Ovary (tissue), 9 donors: ENCODE measurements around the gene ROPN1L. TPM values are rescaled to one million over a fixed set of nuclear protein-coding genes. Genes with fewer than 3 reads are reported as not detected.
A peak's percentile ranks its signal among the peaks of the same experiment; 100 is the strongest.

ENCODE experiments used
- DNase-seq, 5 donors: peaks; one replicate each; pipeline ENCODE4 v3.0.0-alpha.2; 2019 to 2020
- H3K27ac ChIP-seq, 2 donors: fragments of 200-600 bp; one replicate each; pipeline versions ENCODE4 v1.5.1 to v1.8.0; 2019 to 2022
- H3K27me3 ChIP-seq: fragments of 200-600 bp; one replicate; pipeline ENCODE4 v1.8.0; 2022
- H3K36me3 ChIP-seq: fragments of 200-600 bp; sonication (generic); one replicate; pipeline ENCODE4 v1.5.1; 2019
- H3K4me1 ChIP-seq: one replicate; pipeline ENCODE4 v1.8.1; 2013; ENCODE audit warnings: mild to moderate bottlenecking, moderate library complexity; ENCODE audit not compliant: insufficient read depth
- H3K4me3 ChIP-seq: fragments of 200-600 bp; sonication (generic); one replicate; pipeline ENCODE4 v1.5.1; 2017
- H3K9me3 ChIP-seq, 2 donors: fragments of 200-600 bp in 1 of 2; sonication (generic) in 1 of 2; one replicate each; pipeline versions ENCODE4 v1.5.1 to v1.8.1; 2013 to 2019; ENCODE audit warnings: mild to moderate bottlenecking in 1 of 2, moderate library complexity in 1 of 2
- EP300 ChIP-seq: sonication (generic); formaldehyde crosslinking; IDR thresholded peaks from one replicate; pipeline ENCODE4 v1.6.1; 2017; ENCODE audit warnings: antibody characterized with exemption
- POLR2A ChIP-seq: fragments of 450-650 bp; IDR thresholded peaks from one replicate; pipeline ENCODE4 v1.6.1; 2017; ENCODE audit warnings: antibody characterized with exemption, mild to moderate bottlenecking, moderate library complexity
- WGBS, 3 donors: extraction: QIAGEN DNeasy Blood & Tissue Kit in 1 of 3; methylation state at CpG; one replicate each; pipeline versions ENCODE4 v1.1.5 to v1.1.7; 2013 to 2017; 5-methylcytosine and 5-hydroxymethylcytosine counted together
- intact Hi-C, 4 donors: fragments of 100-400 bp; cut with DNase I; formaldehyde crosslinking; loops; one replicate each; pipeline versions ENCODE4 v1.11.0 to v1.15.1; 2022 to 2023
- polyA plus RNA-seq, 2 donors: library from polyadenylated mRNA; stranded (reverse); fragments of 200-250 nt in 1 of 2; fragments of 350-450 nt in 1 of 2; fragmentation: Illumina TruSeq in 1 of 2; extraction: RNeasy Lipid Tissue Mini Kit (QIAGEN cat#74804) in 1 of 2; gene quantifications; one replicate each; pipeline ENCODE4 v1.2.3, GENCODE V29; 2013 to 2014
- total RNA-seq, 7 donors: library from RNA; depleted of rRNA in 2 of 7; stranded (reverse); fragments of >200 nt in 2 of 7; fragmentation: NEBNext Ultra II Directional in 3 of 7; extraction: Animal tissue kit (Norgen Biotek cat#: 25700) in 3 of 7; gene quantifications; one replicate each; pipeline versions ENCODE4 v1.1.0 to v1.2.4, GENCODE V29; 2016 to 2023
- TF ChIP-seq, protein P1 (sequence below), 3 donors: fragments of 450-650 bp in 2 of 3; fragments of 200-600 bp in 1 of 3; IDR thresholded peaks; one replicate each; pipeline versions ENCODE4 v1.5.1 to v1.8.0; 2016 to 2022; ENCODE audit warnings: antibody characterized with exemption in 3 of 3, mild to moderate bottlenecking in 1 of 3
- donor health status: DM: no; HTN: no; CAD: no; lungs with moderate emphysema.
- donor health status: DM: no; HTN: no; CAD: no.
- donor health status: Bipolar disorder and iron deficiency.
- donor health status: DM: yes; HTN: yes; CAD: no.
- donor health status: DM: no; HTN: no; CAD: no.
- donor health status: DM: yes; HTN: yes; CAD: no.

ROPN1L gene
- total and polyA plus RNA-seq, 9 donors: 0.30 to 51.9 (median 2.4) TPM; not detected in 3

DNA sequence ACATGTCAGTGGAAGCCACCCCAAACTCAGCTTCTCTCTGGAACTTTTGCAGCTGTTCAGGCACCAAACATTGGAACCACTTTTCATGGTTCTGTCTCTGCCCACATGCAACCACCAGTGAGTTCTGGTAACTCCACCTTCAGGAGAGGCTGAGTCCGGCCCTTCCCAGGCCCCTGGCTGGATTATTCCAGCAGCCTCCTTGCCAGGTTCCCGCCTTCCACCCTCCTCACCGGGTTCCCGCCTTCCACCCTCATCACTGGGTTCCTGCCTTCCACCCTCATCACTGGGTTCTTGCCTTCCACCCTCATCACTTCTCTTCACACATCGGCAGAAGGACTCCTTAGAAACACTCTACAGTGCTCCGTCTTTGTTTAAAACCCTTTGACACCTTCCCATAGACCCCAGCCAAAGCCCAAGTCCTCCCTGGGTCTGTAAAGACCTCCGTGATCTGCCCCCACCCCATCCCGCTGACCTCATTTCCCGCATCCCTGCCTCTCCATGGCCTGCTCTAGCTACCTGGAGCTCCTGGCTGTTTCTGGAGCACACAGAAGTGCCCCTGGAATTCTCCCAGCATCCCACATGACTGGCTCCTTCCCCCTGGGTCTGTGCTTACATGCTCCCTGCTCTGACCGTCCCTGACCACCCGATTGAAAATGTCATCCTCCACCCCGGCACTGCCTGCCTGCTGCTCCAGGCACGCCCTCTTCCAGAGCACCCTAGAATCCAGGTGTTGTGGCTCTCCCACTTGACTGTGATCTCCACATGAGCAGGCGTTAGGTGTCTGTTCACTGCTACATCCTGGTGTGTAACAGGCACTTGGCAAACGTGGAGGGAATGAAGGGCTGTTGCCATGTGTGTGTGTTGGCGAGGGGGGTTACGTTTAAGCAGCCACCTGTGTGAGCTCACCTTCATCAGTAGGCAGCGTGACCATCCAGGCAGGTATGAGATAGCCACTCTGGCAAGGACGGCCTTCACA, 17.7 kb downstream of the ROPN1L start:
- peaks cover 1% of the 10 kb centered on the region for H3K4me1 ChIP-seq
- no peak overlapping the region for H3K4me3 ChIP-seq
- intact Hi-C loops: loop anchor here in 3 of 4 donors (5.0 to 10.0 kb wide), 3 partner anchors 165 to 173 kb away; no protein-coding TSS in a partner anchor
- 84 to 89% (median 87%) methylated on average over 19 of the region's 19 CpGs for WGBS, 3 donors
- no peaks in the 10 kb centered on the region for H3K36me3 ChIP-seq
- H3K9me3 ChIP-seq: no peaks in the 10 kb centered on the region
- TF ChIP-seq, protein P1, sequence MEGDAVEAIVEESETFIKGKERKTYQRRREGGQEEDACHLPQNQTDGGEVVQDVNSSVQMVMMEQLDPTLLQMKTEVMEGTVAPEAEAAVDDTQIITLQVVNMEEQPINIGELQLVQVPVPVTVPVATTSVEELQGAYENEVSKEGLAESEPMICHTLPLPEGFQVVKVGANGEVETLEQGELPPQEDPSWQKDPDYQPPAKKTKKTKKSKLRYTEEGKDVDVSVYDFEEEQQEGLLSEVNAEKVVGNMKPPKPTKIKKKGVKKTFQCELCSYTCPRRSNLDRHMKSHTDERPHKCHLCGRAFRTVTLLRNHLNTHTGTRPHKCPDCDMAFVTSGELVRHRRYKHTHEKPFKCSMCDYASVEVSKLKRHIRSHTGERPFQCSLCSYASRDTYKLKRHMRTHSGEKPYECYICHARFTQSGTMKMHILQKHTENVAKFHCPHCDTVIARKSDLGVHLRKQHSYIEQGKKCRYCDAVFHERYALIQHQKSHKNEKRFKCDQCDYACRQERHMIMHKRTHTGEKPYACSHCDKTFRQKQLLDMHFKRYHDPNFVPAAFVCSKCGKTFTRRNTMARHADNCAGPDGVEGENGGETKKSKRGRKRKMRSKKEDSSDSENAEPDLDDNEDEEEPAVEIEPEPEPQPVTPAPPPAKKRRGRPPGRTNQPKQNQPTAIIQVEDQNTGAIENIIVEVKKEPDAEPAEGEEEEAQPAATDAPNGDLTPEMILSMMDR (IDR thresholded peaks at IDR 0.05): no peak
- TF ChIP-seq EP300 (no peak), POLR2A (no peak)
- no peak for DNase-seq
- no peak overlapping the region for H3K27ac ChIP-seq
- H3K27me3 ChIP-seq: no peaks in the 10 kb centered on the region

DNA sequence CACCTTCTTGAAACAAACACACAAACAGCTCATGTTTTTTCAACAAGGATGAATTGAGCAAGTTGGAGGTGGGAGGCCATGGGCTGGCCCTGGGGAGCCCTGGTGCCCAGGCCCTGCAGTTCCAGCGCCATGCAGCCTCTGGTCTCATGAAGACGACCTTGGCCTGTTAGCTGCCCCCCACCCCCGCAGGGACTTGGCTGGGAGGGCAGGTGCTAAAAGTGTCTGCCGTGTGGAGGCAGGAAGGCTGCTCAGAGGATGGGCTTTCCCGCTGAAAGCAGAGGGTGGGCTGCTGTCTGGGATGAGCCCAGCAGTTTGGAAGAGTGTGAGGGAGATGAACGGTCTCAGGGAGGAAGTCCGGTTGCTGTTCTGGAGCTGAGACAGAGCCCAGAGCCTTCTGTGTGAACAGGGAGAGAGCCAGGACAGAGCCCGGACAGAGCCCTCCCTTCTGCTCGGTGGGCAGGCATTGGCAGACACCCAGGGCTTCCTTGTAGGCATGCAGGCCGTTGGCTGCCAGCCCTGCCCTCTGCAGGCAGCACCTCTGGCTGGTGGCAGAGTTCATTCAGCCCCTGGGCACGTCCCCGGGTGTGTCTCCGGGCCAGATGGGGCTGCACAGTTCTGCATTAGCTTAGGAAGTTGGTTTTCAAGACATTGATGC, 18.7 kb downstream of the ROPN1L start:
- TF ChIP-seq EP300: no peak
- TF ChIP-seq, protein P1 (IDR thresholded peaks at IDR 0.05): no peak
- intact Hi-C loops: no loop called here
- H3K9me3 ChIP-seq: no peaks in the 10 kb centered on the region
- H3K27ac ChIP-seq: no peak overlapping the region
- DNase-seq: peak in 1 of 5 donors; percentile 42
- no peaks in the 10 kb centered on the region for H3K27me3 ChIP-seq
- H3K4me1 ChIP-seq: peaks cover 1% of the 10 kb centered on the region
- no peaks in the 10 kb centered on the region for H3K36me3 ChIP-seq
- WGBS, 3 donors: 22 to 36% (median 28%) methylated on average over 13 of the region's 13 CpGs
- no peak overlapping the region for H3K4me3 ChIP-seq

DNA sequence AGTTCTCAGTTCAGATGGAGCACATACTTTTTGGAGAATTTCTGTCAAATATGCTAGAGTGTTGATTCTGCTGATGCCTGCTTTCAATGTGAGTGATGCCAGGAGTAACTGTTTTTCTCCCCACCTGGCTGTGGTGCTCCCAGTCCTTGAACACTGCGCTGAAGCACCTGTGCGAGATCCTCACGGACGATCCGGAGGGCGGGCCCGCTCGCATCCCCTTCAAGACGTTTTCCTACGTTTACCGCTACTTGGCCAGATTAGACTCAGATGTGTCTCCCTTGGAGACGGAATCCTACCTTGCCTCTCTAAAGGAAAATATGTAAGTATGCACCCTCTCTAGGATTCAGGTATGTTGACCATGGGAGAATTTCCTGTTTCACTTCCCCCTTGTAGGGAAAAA, 19.4 kb downstream of the ROPN1L start:
- TF ChIP-seq, protein P1 (IDR thresholded peaks at IDR 0.05): no peak
- Histone ChIP-seq H3K4me3 (no peak overlapping the region), H3K27me3 (no peaks in the 10 kb centered on the region), H3K36me3 (no peaks in the 10 kb centered on the region), H3K4me1 (peaks cover 1% of the 10 kb centered on the region), H3K27ac (no peak overlapping the region), H3K9me3 (no peaks in the 10 kb centered on the region)
- intact Hi-C loops: no loop called here
- no peak for DNase-seq
- WGBS, 3 donors: 90 to 93% (median 90%) methylated on average over 12 of the region's 12 CpGs

DNA sequence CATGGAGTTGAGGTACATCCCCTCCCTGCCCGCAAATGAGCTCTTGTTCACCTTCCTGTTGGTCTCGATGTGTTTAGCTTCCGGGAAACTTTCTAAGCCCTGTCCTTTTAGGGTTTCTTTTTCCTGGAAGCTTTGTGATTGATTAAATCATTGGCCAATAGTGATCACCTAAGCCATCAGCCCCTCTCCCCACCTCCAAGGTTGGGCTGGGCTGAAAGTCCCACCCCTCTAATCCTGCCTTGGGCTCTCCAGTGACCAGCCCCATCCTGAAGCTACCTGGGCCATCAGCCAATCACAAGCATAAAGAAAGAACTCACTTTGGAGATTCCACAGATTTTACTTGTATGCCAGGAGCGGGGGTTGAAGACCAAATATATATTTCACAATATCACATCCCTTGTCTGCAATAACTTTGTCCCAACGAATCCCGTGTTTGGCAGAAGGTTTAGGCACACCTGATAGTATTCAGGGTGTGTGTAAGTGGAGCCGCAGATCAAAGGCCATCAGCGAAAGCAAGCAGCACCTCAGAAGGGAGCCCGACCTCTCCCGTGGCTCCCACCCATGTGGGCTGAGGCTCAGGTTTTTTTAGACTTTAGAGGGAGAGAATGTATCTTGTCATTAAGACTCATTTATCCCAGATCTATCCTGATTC, 20.4 kb downstream of the ROPN1L start:
- 82 to 87% (median 84%) methylated on average over 10 of the region's 10 CpGs for WGBS, 3 donors
- intact Hi-C loops: no loop called here
- Histone ChIP-seq H3K36me3 (no peaks in the 10 kb centered on the region), H3K9me3 (no peaks in the 10 kb centered on the region), H3K27ac (no peak overlapping the region), H3K27me3 (no peaks in the 10 kb centered on the region), H3K4me3 (no peak overlapping the region), H3K4me1 (peaks cover 1% of the 10 kb centered on the region)
- no peak for DNase-seq
- TF ChIP-seq EP300 (no peak), POLR2A (no peak)
- TF ChIP-seq, protein P1 (IDR thresholded peaks at IDR 0.05): no peak
